SK-N-SH treated with all-trans-retinoic acid at 6 μM for 48 hours (cell line): Measurements from ENCODE around the gene FTO.

Experiments used
- ARNTL ChIP-seq: fragments of 450-650 bp; formaldehyde crosslinking; IDR thresholded peaks from 2 replicates; pipeline ENCODE4 v1.5.0; 2020; ENCODE audit warnings: low read depth, mild to moderate bottlenecking, moderate library complexity, borderline replicate concordance
- GLIS3 ChIP-seq: fragments of 250-450 bp; sonication (Bioruptor Pico); IDR thresholded peaks from 2 replicates; pipeline ENCODE4 v1.5.0; 2020; ENCODE audit warnings: mild to moderate bottlenecking, moderate library complexity

DNA sequence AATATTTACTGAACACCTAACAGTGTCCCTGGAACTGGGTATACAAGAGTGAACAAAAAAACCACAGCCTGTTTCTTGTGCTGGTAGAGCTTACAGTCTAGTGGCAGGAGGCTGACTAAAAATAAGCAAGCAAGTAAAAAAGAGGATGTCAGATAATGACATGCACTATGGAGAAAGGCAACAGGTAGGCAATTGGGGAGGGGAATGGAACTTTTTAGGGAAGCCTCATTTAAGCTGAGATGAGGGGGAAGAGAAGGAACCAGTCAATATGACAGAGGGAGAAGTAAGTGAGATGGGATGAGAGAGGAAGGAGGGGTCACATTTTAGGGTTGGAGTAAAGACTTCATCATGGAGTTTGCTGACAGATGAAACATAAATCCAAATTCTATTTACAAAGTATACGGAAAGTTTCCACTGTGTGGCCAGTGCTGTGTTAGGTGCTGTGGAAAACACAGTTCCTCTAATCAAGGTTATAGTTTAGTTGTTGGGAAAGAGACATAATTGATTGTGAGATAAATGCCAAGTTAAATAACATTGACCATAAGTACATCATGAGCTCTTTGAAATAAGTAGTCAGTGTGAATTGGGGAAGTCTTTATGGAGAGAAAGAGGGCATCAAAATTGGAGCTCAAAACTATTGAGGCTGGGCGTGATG, 251.4 kb downstream of the FTO start:
- TF ChIP-seq ARNTL (CRISPR knock-in tag) (no peak), GLIS3 (CRISPR knock-in tag) (no peak)
